ENCODE results near the gene DEFB123.

The DEFB123 gene

DNA sequence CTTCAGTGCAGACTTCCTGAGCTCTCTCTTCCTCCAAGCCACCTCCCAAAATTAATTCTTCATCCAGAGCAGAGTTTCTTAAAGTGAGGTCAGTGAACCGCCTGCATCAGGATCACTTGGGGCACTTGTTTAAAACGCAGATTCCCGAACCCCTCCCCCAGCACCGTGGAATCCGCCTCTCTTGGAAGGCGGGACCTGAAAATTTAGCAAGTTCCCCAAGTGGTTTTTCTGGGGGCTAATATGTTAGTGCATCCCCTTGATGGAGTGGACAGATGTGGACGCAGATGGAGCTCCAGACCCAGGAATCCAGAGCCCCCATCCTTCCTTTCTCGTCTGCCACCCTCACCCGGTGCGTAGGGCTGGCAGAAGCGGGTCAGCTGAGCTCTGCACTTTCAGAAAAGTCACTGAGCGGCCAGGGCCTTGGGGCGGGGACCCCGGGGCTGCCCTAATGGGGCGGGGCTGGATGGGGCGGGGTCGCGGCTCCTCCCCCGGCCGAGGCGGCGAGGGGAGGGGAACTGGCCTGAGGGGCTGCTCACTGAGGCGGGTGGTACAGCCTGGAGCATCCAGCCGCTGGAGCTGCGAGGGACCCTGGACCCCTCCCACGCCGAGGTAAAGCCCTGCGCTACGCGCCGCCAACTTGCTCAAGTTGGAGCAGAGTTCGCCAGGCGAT lies 34.5 kb downstream of the DEFB123 start, which contains the start of the genes DEFB124 and REM1:
DEFB124 (minus strand) TSS at position 370 of the 670 bp plus-strand sequence. CDS start 2,114 bp downstream, outside the sequence.
REM1 (plus strand) TSS at position 531 of the 670 bp plus-strand sequence. CDS start 1,158 bp downstream, outside the sequence.
- DNase-seq = no peak

DNA sequence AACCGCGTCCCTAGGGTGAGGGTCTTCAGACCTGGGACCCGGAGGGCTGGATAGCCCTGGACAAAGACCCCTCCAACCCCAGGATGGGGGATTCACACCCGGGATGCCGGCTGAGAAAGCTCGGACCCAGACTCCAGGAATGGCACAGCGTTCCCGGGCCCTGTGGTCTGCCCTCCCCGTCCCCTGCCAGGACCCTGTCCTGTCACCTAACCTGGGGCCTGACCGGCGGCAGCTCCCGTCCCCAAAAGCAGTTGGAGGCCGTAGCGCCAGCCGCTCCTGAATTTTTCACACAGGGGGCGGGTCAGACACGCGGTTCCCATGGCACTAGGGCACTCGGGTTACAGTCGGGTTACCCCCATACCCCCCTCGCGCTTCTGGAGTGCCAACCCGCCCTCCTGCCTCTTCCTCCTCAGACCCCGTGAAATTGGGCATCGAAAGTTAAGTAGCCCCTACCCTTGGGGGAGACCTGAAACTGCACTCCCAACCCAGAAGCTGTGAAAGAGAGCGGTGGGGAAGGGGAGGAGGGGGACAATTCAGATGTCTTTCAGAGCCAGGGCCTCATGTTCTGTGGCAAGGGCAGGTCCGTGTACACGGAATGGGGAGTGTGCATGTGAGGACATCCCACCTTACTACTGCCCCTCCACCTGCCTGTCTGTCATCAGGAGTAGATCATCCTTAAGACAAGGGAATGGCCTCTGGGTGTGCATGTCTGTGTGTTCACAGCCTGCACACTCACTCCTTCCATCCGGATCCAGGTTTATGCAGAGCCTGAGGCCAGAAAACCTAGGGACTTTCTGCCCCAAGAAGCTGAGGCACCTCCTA lies 35.3 kb downstream of the DEFB123 start:
- no peak for DNase-seq

DNA sequence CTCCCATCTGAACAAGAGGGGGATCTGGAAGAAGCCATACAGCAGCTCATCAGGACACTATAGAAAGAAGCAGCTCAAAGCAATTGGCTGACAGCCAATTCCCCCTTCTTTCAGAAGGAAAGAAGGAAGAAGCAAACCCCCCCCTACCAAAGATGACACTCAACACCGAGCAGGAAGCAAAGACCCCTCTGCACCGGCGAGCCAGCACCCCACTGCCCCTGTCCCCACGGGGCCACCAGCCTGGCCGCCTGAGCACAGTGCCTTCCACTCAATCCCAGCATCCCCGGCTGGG lies 35.8 kb downstream of the DEFB123 start:
- DNase-seq = no peak

DNA sequence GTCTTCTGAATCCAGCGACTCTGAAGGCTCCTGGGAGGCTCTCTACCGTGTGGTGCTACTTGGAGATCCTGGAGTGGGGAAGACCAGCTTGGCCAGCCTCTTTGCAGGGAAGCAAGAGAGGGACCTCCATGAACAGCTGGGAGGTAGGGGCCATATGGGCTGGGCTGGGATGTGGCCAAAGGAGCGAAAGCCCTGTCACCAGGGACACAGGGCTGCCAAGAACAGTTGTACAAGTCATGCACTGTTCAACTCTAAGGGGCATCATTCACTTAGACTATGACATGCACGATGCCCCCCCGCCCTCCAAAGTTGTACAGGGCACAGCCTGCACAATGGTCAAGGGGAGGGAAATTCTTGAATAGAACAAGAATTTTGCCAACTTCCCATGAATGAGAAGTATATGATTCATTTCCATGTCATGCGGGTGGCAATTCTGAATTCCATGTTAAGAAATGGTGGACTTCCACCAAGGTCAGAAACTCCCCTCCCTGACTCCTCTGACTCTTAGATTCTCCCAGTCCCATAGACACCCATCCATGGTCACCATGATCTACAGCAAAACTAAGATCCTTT lies 36.3 kb downstream of the DEFB123 start:
- DNase-seq = no peak

DNA sequence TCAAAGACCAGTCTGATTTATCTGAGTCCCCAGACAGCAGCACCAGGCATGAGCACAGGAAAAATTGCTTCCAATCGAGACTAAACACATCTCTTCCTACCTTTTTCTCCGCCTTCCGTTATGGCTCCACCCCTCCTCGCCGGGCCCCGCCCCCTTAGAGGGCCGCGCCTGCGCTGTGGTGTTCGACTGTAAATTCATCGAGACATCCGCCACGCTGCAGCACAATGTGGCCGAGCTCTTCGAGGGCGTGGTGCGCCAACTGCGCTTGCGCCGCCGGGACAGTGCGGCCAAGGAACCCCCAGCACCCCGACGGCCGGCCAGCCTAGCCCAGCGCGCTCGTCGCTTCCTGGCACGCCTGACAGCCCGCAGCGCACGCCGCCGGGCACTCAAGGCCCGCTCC lies 43.6 kb downstream of the DEFB123 start:
- DNase-seq = no peak

DNA sequence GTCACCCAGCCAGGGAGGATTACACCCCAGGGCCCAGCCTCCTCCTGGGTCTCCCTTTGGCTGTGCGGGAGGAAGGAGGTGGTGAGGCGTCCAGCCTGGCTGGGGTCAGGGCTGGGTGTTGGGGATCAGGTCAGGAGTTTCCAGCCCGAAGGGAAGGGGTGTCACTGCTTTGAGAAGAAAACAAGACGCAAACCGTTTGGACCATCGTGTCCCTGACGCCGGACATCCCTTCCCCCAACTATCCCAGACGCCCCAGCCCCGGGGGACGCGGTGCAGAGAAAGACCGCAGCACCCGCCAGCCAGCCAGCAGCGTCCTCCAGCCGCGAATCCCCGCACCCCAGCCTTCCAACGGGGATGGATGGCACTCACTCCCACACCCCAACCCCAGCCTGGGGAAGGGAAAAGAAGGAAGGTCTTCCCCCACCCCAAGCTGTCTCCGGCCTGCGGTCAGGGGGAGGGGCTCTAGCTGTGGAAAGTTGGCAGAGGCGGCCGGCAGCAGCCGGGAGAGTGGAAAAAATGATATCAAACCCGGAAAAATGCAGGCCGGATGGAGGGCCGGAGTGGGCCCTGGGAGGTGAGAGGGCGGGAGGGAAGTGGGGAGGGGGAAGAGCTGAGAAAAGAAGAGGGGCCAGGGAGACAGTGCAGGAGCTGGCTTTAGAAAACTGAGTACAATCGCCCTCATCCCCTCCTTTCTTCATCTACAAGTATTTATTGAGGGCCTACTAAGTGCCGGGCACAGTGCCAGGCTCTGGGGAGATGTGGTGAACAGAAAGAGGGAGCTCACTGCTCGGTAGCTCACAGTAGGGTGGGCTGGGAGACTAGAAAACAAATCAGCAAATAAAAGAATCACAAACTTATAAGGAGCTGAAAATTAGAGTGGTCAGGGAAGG lies 45.3 kb downstream of the DEFB123 start:
- DNase-seq = no peak

DNA sequence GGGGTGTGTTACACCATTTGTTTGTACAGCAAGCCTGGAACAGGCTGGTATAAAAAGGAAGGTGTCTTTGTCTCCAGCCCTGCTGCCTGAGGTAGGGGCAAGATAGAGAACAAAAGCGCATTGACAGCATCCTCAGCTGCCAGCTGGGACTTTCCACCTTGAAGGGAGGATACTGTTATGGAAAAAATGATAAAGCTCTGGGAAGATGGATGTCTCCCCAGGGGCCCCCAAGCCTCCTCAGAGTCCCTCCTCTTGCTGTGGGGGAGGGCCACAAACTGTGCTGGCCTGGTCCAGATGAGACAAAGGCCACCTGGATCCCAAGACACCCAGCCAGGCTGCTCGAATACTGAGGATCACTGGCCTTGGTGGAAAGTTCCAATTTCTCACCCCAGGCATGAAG lies 47.7 kb downstream of the DEFB123 start:
- DNase-seq = no peak

DNA sequence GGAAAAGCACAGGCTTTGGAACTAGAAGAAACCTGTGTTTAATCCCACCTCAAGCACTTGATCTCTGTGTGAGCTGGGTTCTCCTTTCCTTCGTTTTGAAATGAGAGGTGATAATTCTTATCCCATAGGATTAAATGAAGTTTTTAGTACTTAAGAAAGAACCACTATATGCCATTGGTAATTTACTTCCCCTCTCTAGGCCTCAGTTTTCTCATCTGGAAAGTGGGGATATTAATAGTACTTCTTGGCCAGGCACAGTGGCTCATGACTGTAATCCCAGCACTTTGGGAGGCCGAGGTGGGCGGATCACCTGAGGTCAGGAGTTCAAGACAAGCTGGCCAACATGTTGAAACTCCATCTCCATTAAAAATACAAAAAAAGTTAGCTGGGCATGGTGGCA lies 48.7 kb downstream of the DEFB123 start:
- DNase-seq = no peak

DNA sequence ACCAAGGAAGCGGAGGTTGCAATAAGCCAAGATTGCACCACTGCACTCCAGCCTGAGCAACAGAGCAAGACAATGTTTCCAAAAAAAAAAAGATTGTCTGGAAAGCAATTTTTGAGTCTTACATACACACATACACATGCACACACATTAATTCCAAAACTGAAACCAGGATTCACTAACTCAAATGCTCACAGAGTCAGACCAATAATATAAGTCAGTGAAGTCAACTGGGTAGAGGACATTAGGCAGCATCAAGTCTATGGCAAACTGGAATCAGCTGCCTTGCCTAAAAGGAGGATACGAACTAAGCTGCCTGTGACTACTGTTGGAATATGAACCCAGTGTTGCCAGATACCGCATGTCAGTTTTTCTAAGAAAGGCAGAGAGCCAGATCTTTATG lies 50.3 kb downstream of the DEFB123 start:
- DNase-seq = no peak

DNA sequence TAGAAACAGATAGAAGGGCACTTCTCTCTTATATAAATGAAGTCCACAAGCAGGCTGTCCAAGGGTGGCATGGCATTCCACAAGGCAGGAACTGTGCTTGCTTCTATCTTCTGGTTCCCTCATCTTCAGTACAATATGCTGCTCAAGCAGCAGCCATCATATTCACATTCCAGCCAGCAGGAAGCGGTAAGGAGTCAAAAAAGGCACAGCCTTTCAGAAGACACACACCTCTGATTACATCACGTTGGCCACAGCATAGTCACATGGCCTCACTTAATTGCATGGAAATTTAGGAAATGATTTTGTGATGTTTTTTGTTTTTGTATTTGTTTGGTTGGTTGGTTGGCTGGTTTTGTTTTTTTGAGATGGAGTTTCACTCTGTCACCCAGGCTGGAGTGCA lies 53.7 kb downstream of the DEFB123 start:
- no peak for DNase-seq

DNA sequence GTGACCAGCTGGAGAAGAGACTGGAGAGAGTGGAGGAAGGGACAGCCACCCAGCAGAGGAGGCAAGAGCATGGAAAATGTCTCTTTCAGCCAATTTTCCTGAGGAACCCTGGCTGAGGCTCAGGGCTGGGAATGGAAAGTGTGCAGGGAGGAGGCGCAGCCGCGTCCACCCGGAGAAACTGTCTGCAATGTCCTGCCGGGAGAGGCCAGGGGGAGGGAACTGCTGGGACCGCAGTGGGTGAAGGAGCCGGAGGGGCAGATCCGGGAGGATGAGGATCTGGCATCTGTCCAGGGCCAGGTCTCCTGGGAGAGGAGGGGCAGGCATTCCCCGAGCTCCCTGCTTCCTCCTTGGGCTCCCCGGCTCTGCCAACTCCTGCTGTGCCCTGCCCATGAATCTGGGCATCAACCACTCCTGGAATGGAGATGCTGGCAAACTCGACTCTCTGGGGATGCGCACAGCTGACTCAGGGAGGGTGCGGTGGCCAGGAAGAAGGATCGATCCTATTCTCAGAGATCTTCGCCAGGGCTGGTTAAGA lies 56.4 kb downstream of the DEFB123 start:
- DNase-seq = no peak

DNA sequence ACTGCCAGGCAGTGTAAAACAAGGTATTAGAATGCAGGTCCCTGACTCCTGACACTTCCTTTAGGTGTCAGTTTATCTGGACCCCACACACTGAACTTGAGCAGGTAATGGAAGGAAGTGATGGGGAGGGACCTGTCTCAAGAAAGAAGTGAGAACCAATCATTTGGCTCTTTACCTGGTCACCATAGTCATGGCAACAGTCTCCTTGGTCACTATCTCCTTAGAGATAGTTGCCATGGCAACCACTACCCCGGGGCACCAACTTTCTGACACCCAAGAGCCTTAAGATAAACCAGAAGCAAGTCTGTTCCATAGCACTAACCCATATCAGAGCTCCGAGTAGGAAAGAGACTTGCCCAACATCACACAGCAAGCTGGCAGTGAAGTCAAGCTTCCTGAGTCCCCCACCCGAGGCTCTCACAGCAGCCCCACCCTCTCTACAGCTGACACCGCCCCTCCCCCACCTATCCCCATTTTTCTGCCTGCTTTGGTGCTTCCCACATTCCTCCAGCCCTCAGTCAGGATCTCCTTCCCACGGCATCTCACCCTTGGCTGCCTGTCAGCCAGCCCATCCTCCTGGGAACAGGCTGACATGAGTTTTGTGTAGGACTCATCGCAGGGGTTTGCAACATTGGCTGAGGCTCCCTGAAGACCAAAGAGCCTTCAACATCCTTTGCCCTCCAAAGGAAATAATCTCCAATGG lies 57.6 kb downstream of the DEFB123 start:
- DNase-seq = no peak

Measured in CD4-positive, alpha-beta T cell treated with Interleukin-4 for 4 hours (primary cell).